C4-2B (cell line): ENCODE data around the gene SNX8.

ENCODE experiments used
- H3K27ac ChIP-seq: fragments of 450-650 bp; 2 replicates; pipeline ENCODE4 v1.5.1; 2017
- CTCF ChIP-seq: fragments of 450-650 bp; conservative IDR thresholded peaks from 2 replicates; pipeline ENCODE4 v1.5.1; 2017; ENCODE audit warnings: mild to moderate bottlenecking
- ZFX ChIP-seq: fragments of 450-650 bp; IDR thresholded peaks from 2 replicates; pipeline ENCODE4 v1.6.1; 2017

The SNX8 gene

GRCh38 chr7:2314209-2314955 is at the start of gene SNX8:
Gene SNX8 (minus strand): TSS chr7:2314441. CDS start chr7:2314421, 20 bp downstream.
- peak within 1 kb of the TSS; percentile 69 for H3K27ac ChIP-seq
- TF ChIP-seq CTCF (no peak), ZFX (no peak)

- TF ChIP-seq ZFX (no peak), CTCF (no peak)
Observed at GRCh38 chr7:2362385-2363088, 48.3 kb upstream of the SNX8 start.

GRCh38 chr7:2360796-2361195 is 46.6 kb upstream of the SNX8 start:
- H3K27ac ChIP-seq = no peak overlapping the region
- TF ChIP-seq ZFX (no peak), CTCF (no peak)

More at GRCh38 chr7:2362385-2363088, 48.3 kb upstream of the SNX8 start:
- H3K27ac ChIP-seq = no peak overlapping the region

GRCh38 chr7:2359610-2360009 is 45.4 kb upstream of the SNX8 start:
- no peak for TF ChIP-seq CTCF
- no peak for TF ChIP-seq ZFX
- H3K27ac ChIP-seq = no peak overlapping the region

- no peak overlapping the region for H3K27ac ChIP-seq
- no peak for TF ChIP-seq CTCF
Observed at GRCh38 chr7:2358968-2359527, 44.8 kb upstream of the SNX8 start.

- H3K27ac ChIP-seq = no peak overlapping the region
- no peak for TF ChIP-seq ZFX
- TF ChIP-seq CTCF = no peak
Observed at GRCh38 chr7:2357571-2357970, 43.3 kb upstream of the SNX8 start.

GRCh38 chr7:2357165-2357564 is 42.9 kb upstream of the SNX8 start:
- no peak overlapping the region for H3K27ac ChIP-seq
- TF ChIP-seq CTCF (no peak), ZFX (no peak)
